ENCODE results near the gene DENR.
"Not testable (repeated sequence)": the region's sequence is repeated elsewhere in the genome, so short reads cannot be mapped to it uniquely, and the experiment has no call there.

The DENR gene

DNA sequence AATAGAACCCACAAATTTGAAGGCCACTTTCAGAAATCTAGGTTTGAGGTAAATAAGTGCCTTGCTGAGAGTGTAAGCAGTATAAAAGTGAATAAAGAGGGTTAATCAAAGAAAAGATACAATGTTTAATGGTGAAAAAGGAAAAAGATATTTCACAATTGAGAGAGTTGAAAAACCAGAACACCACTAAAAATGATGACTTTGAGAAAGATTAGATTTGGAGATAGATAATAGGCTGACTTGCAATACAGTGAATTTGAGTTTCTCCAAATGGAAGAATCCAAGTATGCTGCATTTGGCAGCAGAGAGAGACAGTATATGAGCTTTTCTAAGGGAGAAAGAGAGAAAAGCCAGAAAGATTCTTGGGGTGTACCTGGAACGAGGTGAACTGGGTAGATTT lies 2.2 kb downstream of the DENR start:
- H3K4me1 Mint-ChIP-seq (ENCODE audit: low read depth) = peaks cover 48% of the 10 kb centered on the region
- H3K27ac Mint-ChIP-seq = no peak overlapping the region
- peaks cover 47% of the 10 kb centered on the region for H3K36me3 Mint-ChIP-seq (ENCODE audit: low read depth)
- no peaks in the 10 kb centered on the region for H3K9me3 Mint-ChIP-seq
- H3K4me3 Mint-ChIP-seq = peak overlapping the region; percentile 93
- no peaks in the 10 kb centered on the region for H3K27me3 Mint-ChIP-seq (ENCODE audit: low read depth)
- no peak for DNase-seq (ENCODE audit: low spot score)

DNA sequence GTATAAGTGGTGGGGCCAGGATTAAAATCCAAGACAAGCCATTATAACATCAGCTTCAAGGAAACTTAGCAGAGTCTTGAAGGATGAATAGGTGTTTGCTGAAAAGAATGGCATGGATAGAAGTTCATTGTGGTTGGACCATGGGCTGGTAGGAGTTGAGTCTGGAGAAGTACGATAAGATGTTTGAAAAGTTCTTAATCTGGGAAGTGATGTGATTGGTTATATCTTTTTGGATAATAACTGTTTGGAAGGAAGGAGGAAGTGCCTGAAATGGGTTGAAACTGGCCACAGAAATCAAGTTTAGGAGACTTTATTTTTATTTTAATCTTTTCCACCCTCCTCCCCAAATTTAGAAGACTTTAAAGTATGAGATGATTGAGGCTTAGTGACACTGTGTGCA lies 4.9 kb downstream of the DENR start:
- Mint-ChIP-seq H3K4me3 (no peak overlapping the region), H3K36me3 (ENCODE audit: low read depth) (peaks cover 53% of the 10 kb centered on the region), H3K9me3 (no peaks in the 10 kb centered on the region), H3K27me3 (ENCODE audit: low read depth) (no peaks in the 10 kb centered on the region), H3K4me1 (ENCODE audit: low read depth) (peaks cover 34% of the 10 kb centered on the region), H3K27ac (peak overlapping the region; percentile 44)
- DNase-seq (ENCODE audit: low spot score) = no peak

DNA sequence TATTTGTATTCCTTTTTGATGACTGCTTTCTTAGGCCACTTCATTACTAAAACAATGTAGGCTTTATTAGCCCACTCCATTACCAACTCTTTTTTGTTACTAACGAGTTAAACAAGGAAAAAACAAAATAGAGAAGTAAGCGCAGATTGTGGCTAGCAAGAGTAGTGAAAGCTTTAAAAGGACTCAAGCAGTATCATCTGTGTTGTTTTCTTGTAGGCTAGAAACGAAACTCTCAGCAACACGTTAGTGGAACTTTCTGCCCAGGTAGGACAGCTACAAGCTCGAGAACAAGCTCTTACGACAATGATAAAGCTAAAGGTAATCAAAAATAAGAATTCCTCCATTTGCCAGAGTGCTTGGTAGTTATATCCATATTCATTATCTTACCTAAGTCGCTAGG lies 32.9 kb downstream of the DENR start:
- no peak for DNase-seq (ENCODE audit: low spot score)
- Mint-ChIP-seq H3K27me3 (ENCODE audit: low read depth) (no peaks in the 10 kb centered on the region), H3K36me3 (ENCODE audit: low read depth) (no peaks in the 10 kb centered on the region), H3K27ac (no peak overlapping the region), H3K4me1 (ENCODE audit: low read depth) (no peaks in the 10 kb centered on the region), H3K9me3 (no peaks in the 10 kb centered on the region), H3K4me3 (no peak overlapping the region)

DNA sequence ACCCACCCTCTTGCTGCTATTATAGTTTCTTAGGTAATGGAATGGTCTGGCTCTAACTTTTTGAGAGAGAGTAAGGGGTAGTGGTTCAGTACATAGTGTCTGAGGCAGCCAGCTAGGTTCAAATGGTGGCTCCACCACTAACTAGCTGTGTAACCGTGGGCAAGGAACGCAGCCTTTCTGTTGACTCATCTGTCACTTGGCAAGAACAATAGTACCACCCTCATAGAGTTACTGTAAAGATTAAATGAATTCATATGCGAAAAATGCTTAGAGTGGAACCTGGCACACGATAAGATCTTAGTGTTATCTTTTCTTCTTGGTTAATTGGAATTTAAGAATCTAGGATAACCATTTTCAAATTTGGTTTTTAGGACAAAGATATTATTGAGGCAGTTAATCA lies 35.8 kb downstream of the DENR start:
- Mint-ChIP-seq H3K4me3 (no peak overlapping the region), H3K36me3 (ENCODE audit: low read depth) (no peaks in the 10 kb centered on the region), H3K9me3 (no peaks in the 10 kb centered on the region), H3K4me1 (ENCODE audit: low read depth) (no peaks in the 10 kb centered on the region), H3K27ac (no peak overlapping the region), H3K27me3 (ENCODE audit: low read depth) (no peaks in the 10 kb centered on the region)
- no peak for DNase-seq (ENCODE audit: low spot score)

DNA sequence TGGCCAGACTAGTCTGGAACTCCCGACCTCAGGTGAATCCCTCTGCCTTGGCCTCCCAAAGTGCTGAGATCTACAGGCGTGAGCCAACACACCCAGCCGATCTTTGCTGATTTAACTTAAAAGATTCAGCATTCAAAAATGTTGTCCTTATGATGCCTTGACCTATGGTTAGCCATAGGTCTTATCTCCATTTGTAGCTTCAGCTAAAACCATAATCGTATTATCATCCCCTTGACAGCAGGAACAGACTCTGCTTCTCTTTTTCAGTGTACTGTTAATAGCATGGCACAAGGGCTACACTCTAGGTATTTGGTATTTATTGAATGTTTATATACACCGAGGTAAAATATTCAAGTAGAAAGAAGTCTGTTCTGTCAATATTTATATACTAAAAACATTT lies 37.0 kb downstream of the DENR start:
- H3K36me3 Mint-ChIP-seq (ENCODE audit: low read depth) = no peaks in the 10 kb centered on the region
- H3K27ac Mint-ChIP-seq = no peak overlapping the region
- no peak for DNase-seq (ENCODE audit: low spot score)
- peaks cover 4% of the 10 kb centered on the region for H3K4me1 Mint-ChIP-seq (ENCODE audit: low read depth)
- H3K9me3 Mint-ChIP-seq = no peaks in the 10 kb centered on the region
- H3K4me3 Mint-ChIP-seq = no peak overlapping the region
- H3K27me3 Mint-ChIP-seq (ENCODE audit: low read depth) = peaks cover 2% of the 10 kb centered on the region

DNA sequence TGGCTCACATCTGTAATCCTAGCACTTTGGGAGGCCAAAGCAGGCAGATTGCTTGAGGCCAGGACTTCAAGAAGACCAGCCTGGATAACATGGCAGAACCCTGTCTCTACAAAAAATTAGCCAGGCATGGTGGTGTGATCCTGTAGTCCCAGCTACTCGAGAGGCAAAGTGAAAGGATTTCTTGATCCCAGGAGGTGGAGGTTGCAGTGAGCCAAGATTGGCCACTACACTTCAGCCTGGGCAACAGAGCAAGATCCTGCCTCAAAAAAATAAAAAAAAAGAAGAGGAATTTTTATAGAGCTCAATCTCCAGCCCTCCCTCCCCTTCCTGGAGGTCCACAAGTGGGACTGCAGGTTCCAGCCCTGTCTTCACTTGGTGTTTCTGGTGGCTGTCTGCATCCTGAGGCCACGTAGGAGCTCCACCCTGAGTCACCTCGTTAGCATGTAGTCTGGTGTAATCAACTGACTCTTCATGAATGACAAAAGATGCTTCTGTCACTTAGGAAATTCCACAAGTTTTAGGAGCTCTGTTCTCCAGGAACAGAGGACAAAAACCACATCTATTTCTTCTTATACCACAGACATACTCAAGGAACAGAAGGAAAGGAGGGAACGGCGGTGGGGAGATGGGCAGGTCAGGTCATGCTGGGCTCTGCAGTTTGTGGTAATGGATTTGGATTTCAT lies 37.9 kb downstream of the DENR start:
- Mint-ChIP-seq H3K36me3 (ENCODE audit: low read depth) (no peaks in the 10 kb centered on the region), H3K9me3 (no peaks in the 10 kb centered on the region), H3K27me3 (ENCODE audit: low read depth) (peaks cover 2% of the 10 kb centered on the region), H3K27ac (no peak overlapping the region), H3K4me1 (ENCODE audit: low read depth) (peaks cover 4% of the 10 kb centered on the region), H3K4me3 (no peak overlapping the region)
- DNase-seq (ENCODE audit: low spot score) = no peak

DNA sequence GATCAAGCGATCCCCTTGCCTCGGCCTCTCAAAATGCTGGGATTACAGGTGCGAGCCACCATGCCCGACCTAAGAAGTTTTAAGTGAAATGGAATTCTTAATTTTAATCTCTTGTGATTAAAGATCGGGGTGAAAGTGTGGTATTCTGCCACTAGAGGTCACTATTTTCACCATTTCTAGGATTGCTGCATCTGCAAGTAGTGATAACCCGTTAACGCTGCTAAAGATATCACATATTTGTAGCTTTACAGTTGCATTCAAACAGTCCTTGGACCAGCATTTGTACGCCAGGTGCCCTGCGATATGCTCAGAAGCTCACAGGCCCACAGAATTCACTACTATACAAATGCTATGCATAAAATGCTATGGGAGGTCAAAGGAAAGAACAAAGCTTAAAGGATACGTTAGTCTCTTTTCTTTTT lies 41.1 kb downstream of the DENR start:
- H3K9me3 Mint-ChIP-seq = no peaks in the 10 kb centered on the region
- H3K36me3 Mint-ChIP-seq (ENCODE audit: low read depth) = no peaks in the 10 kb centered on the region
- DNase-seq (ENCODE audit: low spot score) = no peak
- peaks cover 2% of the 10 kb centered on the region for H3K27me3 Mint-ChIP-seq (ENCODE audit: low read depth)
- H3K4me1 Mint-ChIP-seq (ENCODE audit: low read depth) = peaks cover 4% of the 10 kb centered on the region
- no peak overlapping the region for H3K4me3 Mint-ChIP-seq
- H3K27ac Mint-ChIP-seq = no peak overlapping the region

DNA sequence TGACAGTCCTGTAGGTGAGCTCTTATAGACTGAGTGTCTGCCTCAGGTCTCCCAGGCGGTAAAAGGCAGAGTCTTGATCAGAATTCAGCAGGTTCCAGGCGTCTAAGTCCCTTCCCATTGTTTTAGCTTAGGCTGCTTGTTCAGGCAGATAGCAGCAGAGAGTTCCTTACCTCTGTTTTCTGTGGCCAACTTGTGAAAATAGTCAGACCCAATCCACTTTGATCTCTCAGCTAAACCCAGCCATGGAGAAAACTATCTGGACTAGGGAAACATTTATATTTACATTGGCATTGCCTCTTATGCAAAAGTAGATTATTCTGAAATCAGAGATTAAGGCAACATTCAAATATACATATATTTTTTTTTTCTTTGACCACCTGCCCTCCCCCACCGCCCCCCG lies 43.2 kb downstream of the DENR start:
- H3K4me1 Mint-ChIP-seq (ENCODE audit: low read depth) = peaks cover 4% of the 10 kb centered on the region

DNA sequence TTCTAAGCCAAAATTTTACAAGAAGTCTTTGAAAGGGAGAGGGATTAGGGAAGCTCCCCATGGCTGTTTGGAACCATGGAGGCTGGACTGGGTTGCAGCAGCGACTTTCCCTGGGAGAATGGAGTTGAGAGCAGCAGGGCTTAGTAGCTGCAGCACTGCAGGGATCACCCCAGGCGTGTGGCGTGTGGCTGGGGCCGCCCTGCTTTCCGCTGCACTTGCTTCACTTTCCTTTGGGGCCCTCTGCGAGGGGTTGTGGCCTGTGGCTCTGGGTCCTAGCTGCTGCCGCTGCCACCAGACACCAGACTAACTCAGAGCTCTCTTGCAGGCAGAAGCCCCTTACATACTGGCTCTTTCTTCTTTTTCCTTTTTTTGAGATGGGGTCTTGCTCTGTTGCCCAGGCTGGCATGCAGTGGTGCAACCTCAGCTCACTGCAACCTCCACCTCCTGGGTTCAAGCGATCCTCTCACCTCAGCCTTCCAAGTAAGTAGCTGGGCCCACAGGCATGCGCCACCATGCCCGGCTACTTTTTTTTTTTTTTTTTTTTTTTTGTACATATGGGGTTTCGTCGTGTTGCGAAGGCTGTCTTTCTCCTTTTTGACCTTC lies 47.1 kb downstream of the DENR start:
- no peak overlapping the region for H3K27ac Mint-ChIP-seq
- H3K36me3 Mint-ChIP-seq (ENCODE audit: low read depth) = no peaks in the 10 kb centered on the region
- no peaks in the 10 kb centered on the region for H3K27me3 Mint-ChIP-seq (ENCODE audit: low read depth)
- no peak overlapping the region for H3K4me3 Mint-ChIP-seq
- H3K4me1 Mint-ChIP-seq (ENCODE audit: low read depth) = no peaks in the 10 kb centered on the region
- DNase-seq (ENCODE audit: low spot score) = no peak
- H3K9me3 Mint-ChIP-seq = no peaks in the 10 kb centered on the region

More for the DNA sequence above, 43.2 kb downstream of the DENR start:
- DNase-seq (ENCODE audit: low spot score) = no peak
- Mint-ChIP-seq H3K27me3 (ENCODE audit: low read depth) (peaks cover 2% of the 10 kb centered on the region), H3K9me3 (no peaks in the 10 kb centered on the region), H3K27ac (no peak overlapping the region), H3K36me3 (ENCODE audit: low read depth) (no peaks in the 10 kb centered on the region), H3K4me3 (no peak overlapping the region)

DNA sequence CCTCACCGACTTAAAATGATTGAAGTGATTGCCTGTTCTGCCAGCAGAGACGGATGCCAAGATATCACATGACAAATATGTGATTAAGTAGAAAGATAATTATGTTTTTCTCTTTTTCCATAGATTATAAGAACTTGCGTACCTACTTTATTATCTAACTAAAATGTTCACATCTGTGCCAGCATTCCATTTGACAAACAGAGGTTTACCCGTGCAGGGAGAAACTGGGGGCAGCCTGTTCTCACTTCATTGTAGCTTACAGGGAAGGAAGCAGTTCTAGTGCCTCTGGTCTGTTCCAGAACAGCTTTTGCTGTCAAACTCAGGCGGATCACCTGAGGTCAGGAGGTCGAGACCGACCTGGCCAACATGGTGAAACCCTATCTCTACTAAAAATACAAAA lies 51.3 kb downstream of the DENR start:
- DNase-seq (ENCODE audit: low spot score) = no peak
- H3K4me1 Mint-ChIP-seq (ENCODE audit: low read depth) = no peaks in the 10 kb centered on the region
- no peak overlapping the region for H3K4me3 Mint-ChIP-seq
- H3K27ac Mint-ChIP-seq = no peak overlapping the region
- H3K9me3 Mint-ChIP-seq = no peaks in the 10 kb centered on the region
- no peaks in the 10 kb centered on the region for H3K36me3 Mint-ChIP-seq (ENCODE audit: low read depth)
- no peaks in the 10 kb centered on the region for H3K27me3 Mint-ChIP-seq (ENCODE audit: low read depth)

DNA sequence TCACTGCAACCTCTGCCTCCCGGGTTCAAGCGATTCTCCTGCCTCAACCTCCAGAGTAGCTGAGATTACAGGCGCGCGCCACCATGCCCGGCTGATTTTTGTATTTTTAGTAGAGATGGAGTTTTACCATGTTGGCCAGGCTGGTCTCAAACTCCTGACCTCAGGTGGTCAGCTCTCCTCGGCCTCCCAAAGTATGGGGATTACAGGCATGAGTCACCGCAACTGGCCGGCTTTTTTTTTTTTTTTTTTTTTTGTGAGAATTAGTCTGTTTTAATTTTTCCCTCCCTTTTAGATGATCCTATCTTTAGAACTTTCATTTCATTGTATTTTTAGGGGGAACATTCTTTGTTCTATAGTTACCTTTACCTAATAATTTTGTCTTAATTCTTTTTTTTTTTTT lies 52.3 kb downstream of the DENR start:
- not testable (repeated sequence) for H3K36me3 Mint-ChIP-seq (ENCODE audit: low read depth); H3K4me3 Mint-ChIP-seq; H3K4me1 Mint-ChIP-seq (ENCODE audit: low read depth); H3K27ac Mint-ChIP-seq; H3K27me3 Mint-ChIP-seq (ENCODE audit: low read depth); H3K9me3 Mint-ChIP-seq; DNase-seq (ENCODE audit: low spot score)

DNA sequence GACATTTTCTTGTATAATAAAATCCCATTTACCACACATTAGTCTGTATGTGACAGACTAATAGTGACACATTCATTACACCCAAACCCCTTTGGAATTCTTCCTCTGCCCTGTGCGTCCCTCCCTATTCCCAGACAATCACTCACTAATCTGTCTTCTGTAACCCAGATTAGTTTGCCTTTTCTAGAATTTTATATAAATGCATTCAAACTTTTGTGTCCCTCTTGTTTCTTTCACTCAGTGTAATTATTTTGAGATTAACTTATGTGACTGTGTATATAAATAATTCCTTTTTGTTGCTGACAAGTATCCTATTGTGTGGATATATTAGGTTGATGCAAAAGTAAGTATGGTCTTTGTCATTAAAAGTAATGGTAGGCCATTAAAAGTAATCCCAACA lies 55.0 kb downstream of the DENR start:
- Mint-ChIP-seq H3K4me1 (ENCODE audit: low read depth) (peaks cover 1% of the 10 kb centered on the region), H3K9me3 (no peaks in the 10 kb centered on the region), H3K27me3 (ENCODE audit: low read depth) (no peaks in the 10 kb centered on the region), H3K27ac (no peak overlapping the region), H3K36me3 (ENCODE audit: low read depth) (no peaks in the 10 kb centered on the region), H3K4me3 (no peak overlapping the region)
- no peak for DNase-seq (ENCODE audit: low spot score)

DNA sequence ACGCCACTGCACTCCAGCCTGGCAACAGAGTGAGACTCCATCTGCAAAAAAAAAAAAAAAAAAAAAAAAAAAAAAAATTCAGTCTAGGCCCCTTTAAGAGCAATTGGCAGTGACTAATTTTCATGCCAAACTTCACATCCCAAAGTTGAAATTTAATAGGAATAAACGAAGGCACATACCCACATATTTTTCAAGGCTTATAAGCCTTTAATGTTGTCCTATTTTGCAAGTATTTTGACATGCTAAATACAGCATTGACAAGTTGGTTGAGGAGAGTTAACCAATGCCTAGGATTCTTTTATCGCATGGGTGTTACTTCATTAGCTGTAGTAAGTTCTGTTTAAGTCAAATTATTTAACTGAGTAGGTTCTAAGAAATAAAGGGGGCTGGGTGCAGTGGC lies 59.2 kb downstream of the DENR start:
- H3K27ac Mint-ChIP-seq = no peak overlapping the region
- H3K9me3 Mint-ChIP-seq = no peaks in the 10 kb centered on the region
- H3K4me3 Mint-ChIP-seq = no peak overlapping the region
- H3K27me3 Mint-ChIP-seq (ENCODE audit: low read depth) = no peaks in the 10 kb centered on the region
- DNase-seq (ENCODE audit: low spot score) = no peak
- H3K4me1 Mint-ChIP-seq (ENCODE audit: low read depth) = peaks cover 1% of the 10 kb centered on the region
- no peaks in the 10 kb centered on the region for H3K36me3 Mint-ChIP-seq (ENCODE audit: low read depth)

DNA sequence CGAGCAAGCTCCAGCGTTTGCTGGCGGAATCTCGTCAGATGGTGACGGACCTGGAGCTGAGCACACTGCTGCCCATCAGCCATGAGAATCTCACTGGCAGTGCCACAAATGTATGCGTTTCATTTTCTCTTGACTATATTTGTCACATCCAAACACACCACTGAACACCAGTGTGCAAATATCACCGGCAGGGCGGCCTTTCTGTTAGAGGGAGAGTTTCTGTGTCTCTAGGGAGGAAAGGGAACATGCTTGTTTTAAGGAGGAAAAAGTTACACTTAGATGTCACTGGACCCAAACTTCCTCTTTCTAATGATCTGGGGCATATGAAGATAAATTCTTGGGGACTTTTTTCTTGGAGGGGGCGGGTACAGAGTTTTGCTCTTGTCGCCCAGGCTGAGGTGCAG lies 60.7 kb downstream of the DENR start:
- no peak for DNase-seq (ENCODE audit: low spot score)
- H3K27me3 Mint-ChIP-seq (ENCODE audit: low read depth) = no peaks in the 10 kb centered on the region
- H3K4me1 Mint-ChIP-seq (ENCODE audit: low read depth) = peaks cover 1% of the 10 kb centered on the region
- H3K36me3 Mint-ChIP-seq (ENCODE audit: low read depth) = no peaks in the 10 kb centered on the region
- no peak overlapping the region for H3K27ac Mint-ChIP-seq
- no peak overlapping the region for H3K4me3 Mint-ChIP-seq
- no peaks in the 10 kb centered on the region for H3K9me3 Mint-ChIP-seq

DNA sequence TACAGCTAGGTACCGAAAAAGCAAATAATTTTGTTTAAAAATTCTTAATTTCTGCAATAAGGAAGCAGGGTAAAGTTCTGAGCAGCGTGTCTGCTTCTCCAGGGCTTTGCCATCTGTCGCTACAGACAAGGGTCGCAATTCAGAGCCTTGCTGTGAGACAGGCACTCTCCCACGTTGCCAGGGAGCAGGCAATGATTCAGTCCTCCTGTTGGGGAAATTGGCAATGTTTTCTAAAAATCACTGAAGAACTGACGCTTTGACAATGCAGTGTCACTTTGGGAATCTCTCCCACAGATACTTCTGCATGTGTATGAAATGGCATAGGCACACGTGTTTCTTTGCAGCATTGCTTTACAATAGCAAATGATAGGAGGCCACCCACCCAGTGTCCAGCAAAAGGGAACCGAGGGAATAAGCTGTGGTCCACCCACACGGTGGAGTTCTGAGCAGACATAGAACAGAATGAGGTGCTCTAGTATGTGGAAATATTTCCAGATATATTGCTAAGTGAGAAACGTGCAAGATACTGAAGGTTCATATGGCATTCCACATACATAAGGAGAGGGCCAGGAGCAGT lies 66.7 kb downstream of the DENR start:
- Mint-ChIP-seq H3K27ac (no peak overlapping the region), H3K4me3 (no peak overlapping the region), H3K4me1 (ENCODE audit: low read depth) (no peaks in the 10 kb centered on the region), H3K27me3 (ENCODE audit: low read depth) (no peaks in the 10 kb centered on the region), H3K36me3 (ENCODE audit: low read depth) (no peaks in the 10 kb centered on the region), H3K9me3 (no peaks in the 10 kb centered on the region)
- no peak for DNase-seq (ENCODE audit: low spot score)

Data from T-helper 2 cell treated with Interferon-gamma antibody and Interleukin-4, amounts not matched to agents 5 μg/mL and 100 μg/mL, for 36 hours (primary cell).